ENCODE results near the gene CALD1.

Gene CALD1

GRCh38 chr7:134932707-134933370, 153.4 kb downstream of the CALD1 start:
- no peak for DNase-seq

DNA sequence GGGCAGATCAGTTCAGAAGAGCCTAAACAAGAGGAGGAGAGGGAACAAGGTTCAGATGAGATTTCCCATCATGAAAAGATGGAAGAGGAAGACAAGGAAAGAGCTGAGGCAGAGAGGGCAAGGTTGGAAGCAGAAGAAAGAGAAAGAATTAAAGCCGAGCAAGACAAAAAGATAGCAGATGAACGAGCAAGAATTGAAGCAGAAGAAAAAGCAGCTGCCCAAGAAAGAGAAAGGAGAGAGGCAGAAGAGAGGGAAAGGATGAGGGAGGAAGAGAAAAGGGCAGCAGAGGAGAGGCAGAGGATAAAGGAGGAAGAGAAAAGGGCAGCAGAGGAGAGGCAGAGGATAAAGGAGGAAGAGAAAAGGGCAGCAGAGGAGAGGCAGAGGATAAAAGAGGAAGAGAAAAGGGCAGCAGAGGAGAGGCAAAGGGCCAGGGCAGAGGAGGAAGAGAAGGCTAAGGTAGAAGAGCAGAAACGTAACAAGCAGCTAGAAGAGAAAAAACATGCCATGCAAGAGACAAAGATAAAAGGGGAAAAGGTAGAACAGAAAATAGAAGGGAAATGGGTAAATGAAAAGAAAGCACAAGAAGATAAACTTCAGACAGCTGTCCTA, 154.1 kb downstream of the CALD1 start:
- DNase-seq, result no peak

DNA sequence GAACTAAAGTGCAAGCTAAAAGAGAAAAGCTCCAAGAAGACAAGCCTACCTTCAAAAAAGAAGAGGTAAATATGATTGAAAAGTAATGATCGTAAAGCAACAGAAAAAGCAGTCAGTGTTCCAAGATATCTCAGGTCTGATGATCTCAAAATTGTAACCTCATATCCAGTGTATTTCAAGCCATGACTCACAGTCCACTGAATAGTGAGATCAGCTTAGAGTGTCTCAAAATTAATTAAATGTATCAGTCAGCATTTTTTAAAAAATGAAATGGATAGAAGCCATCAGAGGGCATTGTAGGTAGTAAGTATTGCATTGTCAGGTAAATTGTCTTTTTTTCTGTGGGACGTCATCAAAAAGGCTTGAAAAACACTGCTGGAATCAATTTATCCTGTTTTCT, 156.3 kb downstream of the CALD1 start:
- no peak for DNase-seq

DNA sequence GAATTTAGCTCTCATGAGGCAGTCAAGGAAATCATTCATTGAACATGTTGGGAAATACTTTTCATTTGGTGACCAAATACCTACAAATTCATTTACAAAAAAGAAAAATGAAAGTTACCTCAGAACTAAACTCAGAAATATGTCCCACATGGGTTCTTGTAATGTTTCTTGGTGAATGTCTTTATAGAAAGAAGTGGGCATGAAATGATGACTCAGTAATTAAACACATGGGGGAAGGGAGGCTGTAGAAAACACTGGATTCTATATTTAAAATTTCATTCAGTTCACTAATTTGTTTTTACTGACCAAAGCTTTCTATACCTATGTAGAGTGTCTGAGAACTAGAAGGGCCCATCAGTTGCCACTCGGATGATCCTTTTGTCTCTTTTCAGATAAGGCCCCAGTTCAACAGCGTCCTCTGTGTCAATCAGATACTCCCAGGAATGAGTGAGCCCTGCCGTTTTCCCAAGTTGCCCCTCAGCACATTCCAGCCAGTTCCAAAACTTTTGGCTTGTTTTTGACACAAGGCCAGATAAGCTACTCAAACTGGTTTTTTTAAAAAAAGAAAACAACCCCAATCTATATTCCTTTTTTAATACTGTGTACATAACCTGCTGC, 157.6 kb downstream of the CALD1 start:
- DNase-seq, result no peak

GRCh38 chr7:134938141-134938540, 158.7 kb downstream of the CALD1 start:
- DNase-seq, result no peak

GRCh38 chr7:134939136-134939535, 159.7 kb downstream of the CALD1 start:
- no peak for DNase-seq

- no peak for DNase-seq
Measured at GRCh38 chr7:134940729-134941128, 161.3 kb downstream of the CALD1 start.

DNA sequence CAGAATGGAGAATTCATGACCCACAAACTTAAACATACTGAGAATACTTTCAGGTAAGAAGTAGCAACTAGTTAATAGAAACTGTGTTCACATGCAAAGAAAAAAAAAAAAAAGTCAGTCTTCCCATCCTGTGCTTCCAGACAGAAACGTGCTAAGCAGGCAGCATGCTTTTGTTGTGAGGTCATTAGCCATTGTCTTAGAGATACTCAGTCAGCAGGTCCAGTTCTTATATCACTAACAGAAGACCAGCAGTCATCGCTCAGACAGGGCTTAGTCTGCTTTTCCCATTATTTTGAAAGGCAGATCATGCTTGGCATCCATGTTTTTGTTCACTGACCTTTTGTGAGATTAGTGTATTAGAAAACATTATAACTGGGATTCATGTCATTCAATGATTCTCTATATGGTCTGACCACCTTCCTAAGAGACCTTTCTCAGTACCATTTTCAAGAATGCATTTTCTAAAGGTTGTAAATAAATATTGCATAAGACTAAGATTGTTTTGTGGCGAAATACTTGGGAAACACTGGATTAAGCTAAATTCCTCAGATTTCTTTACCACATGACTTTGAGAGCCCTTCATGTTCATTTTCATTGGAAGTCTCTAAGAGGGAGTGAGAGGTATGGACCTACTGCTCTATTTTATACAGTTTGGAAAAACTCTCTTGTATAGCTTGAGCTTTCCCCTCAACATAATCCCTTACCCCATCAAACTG, 161.9 kb downstream of the CALD1 start:
- DNase-seq, result no peak

DNA sequence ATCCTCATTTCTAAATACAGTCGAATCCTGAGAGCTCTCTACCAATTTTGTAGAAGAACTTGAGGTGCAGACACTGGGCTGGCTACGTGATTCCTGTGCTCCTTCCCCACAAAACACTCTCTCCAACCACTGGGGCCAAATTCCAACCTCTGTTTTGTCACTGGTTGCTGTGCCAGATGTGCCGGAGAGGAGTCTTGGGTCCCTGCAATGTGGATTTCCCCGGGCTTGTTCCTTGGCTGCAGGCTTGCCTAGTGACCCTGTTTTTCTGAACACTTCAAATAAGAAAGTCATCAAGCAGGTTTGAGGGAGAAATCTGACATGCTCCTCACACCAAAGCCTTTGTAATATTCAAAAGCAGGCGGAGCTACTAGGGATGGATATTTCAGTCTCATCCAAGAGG, 162.5 kb downstream of the CALD1 start:
- DNase-seq, result no peak

DNA sequence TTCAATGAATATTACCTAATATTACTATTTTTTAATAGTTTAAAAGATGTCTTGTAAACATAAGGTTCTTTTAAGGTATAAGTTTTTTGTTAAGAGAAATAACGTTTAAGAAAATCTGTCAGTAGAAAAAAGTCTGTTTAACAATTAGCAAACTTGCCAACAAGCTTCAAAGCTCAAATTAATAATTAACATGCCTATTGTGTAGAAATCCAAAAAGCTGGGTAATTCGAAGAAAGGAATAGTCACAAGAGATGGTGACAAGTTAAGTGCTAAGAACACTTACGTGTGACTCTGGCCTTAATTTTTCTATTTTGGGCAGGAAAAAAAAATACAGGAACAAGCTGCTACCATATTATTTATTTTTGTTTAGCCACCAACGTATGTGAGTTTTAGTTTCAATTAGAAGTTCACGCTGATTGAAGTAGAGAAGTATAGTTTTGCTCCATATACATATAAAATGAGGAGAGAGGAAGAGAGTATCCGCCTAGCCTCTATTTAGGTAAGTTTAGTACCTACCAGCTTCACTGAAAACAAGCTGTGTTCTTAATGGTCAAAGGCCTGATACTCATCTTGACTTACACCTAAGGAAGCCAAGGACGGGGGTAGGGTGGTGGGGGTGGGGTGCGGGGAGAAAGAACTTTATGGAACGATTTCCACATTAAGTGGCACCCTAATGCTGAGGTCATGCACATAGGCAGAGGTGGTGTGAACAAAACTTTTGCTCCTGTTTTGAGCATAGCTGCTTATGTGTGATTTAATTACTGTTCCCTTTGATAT, 163.4 kb downstream of the CALD1 start:
- no peak for DNase-seq

DNA sequence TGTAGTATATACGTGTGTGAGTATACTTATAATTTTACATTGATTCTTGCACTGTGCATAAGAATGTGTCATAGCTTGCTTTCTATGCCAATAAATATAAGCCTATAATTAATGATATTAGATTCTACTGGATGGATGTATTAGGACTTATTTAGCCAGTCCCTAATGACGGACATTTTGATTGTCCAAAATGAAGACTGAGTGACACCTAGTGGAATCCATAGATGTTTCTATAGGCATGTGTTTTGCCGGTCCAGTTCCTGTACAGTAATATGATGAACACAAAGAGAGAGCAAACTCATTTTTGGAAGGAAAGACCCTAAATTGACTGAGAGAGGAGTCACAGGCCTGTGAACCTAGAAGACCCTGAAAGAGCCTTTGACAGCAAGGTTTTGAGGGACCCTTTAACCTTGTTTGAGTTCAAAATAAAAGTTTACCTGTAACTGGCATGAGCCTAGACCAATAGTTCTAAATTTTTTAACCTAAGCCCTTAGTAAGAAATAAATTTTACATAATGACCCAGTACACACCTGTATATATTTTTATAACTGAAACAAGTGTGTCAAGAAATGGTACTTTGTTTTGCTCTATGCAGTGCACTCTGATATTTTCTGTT, 164.5 kb downstream of the CALD1 start:
- peak; percentile 2 for DNase-seq

DNA sequence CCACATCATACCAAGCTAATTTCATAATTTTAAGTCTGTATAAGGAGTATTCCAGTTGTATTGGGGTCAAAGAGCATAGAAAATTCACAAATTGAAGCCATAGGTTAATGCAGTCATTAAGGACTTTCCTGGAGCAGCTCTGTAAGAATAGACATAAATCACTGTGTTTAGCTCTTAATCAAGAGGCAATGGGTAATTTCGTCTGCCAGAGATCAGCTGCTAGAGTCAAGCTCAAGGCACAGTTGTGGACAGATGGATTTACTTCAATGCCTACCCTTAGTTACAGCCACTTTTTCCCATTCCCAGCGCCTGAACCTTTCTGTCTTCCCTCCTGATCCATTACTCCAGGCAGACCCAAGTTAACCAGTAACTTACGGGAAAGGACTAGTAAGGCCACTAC, 166.3 kb downstream of the CALD1 start:
- DNase-seq, result no peak

- no peak for DNase-seq
Measured at GRCh38 chr7:134946260-134946659, 166.8 kb downstream of the CALD1 start.

DNA sequence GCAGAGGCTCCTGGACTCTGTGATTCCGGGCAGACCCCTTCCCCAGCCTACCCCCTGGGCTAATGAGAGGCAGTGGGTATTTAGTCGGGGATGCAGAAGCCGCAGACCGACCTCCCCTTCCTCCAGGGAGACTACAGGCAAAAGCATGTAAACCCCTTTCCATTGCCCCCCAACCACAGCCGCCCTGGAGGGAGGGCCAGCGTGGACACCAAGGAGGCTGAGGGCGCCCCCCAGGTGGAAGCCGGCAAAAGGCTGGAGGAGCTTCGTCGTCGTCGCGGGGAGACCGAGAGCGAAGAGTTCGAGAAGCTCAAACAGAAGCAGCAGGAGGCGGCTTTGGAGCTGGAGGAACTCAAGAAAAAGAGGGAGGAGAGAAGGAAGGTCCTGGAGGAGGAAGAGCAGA, 167.9 kb downstream of the CALD1 start:
- DNase-seq, result no peak

- no peak for DNase-seq
Measured at GRCh38 chr7:134947831-134948230, 168.4 kb downstream of the CALD1 start.

GRCh38 chr7:134948246-134948645, 168.8 kb downstream of the CALD1 start:
- DNase-seq, result no peak

- no peak for DNase-seq
Measured at GRCh38 chr7:134948736-134949135, 169.3 kb downstream of the CALD1 start.

GRCh38 chr7:134949171-134949570, 169.7 kb downstream of the CALD1 start:
- DNase-seq, result no peak

DNA sequence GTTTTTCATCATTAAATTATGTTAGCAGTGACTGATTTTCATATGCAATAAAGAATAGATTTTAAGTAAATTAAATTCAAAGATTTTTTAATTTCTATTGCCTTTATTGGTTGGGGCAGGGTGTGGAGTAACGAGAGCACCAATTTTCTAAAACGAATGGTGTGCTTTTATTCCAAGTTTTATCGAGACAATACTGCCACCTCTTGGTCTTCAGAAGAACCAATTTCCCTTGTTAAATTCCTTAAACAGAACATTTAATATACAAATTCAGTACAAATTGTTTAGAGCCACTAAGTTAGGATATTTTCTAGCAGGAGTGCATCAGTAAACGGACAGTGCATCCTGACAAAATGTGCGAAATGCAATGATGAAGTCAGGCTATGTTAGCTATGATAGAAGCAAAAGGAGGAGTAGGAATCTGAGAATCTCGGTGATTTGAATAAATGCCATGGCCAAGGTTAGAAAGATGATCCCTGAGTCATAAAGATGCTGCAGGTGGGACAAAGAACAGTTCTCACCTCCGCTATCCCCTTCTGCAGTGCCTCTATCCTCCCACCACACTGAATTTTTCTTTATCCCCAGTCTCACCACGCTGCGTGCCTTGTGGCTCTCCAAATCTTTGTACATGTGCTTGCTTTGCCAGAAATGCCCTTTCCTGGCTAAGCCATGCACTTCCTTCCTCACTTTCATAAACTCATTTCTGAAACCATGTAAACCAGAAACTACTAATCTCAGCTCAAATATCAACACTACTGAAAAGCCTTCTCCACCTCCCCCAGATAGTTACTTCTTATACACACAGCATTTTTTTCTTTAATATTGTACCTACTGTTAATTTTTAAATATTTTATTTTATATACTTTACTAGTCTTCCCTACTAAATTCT, 175.0 kb downstream of the CALD1 start:
- peak; percentile 8 for DNase-seq

DNA sequence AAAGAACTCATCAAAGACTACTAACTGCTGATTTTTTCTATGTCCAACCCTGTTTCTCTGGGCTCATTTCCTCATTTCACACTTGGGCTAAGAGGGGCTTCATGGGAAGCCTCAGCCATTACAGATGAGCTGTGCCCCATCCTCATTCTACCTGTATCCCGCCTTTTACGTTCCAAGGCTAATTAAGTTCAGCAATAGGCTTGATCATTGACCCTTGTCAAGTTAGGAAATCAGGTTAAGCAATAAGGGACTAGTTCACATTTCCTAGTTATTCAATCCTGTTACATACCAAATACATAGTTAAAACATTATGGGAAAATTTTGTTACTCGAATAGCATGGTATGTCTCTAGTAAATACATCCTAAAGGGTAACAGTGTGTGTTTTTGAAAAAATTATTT, 177.6 kb downstream of the CALD1 start:
- no peak for DNase-seq

GRCh38 chr7:134959810-134960209, 180.4 kb downstream of the CALD1 start:
- no peak for DNase-seq
